ENCODE results near the gene ZNF331. TPM values are rescaled to one million over a fixed set of nuclear protein-coding genes. Genes with fewer than 3 reads are reported as not detected.

ZNF331 gene
- total RNA-seq, 1 experiment from 2014 or later, result 25.0 TPM

DNA sequence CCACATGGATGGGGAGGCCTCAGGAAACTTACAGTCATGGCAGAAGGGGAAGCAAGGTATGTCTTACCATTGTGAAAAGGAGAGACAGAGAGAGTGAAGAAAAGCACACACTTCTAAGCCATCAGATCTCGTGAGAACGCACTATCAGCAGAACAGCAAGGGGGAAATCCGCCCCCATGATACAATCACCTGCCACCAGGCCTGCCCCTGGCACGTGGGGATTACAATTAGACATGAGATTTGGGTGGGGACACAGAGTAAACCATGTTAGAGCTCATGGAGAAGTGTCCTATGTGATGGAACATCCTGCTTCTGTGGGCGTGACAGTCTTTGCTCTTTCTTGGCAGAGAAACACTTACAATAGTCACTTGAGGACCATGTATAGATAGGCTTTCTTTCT lies 28.1 kb upstream of the ZNF331 start:
- H3K4me3 ChIP-seq (ENCODE audit: low read depth in 2 of 2, low read length in 2 of 2), result no peak overlapping the region
- ChIA-PET CTCF (interaction anchor here (1.0 kb wide), 1 partner anchor 85 kb away, joined by 4 read pairs; no protein-coding TSS in a partner anchor), POLR2A (no interaction called here)
- H3K27ac ChIP-seq (ENCODE audit: low read length), result no peak overlapping the region
- no peaks in the 10 kb centered on the region for H3K36me3 ChIP-seq (ENCODE audit: control insufficient read depth, insufficient read depth, low read length)
- no peaks in the 10 kb centered on the region; the same call in 1 of the 2 replicates for H3K27me3 ChIP-seq (ENCODE audit: control insufficient read depth, insufficient read depth, low read length)
- ATAC-seq (no peak), DNase-seq (ENCODE audit: low read depth, low spot score) (no peak)
- peaks cover 4% of the 10 kb centered on the region; the same call in 1 of the 2 replicates for H3K4me1 ChIP-seq (ENCODE audit: control insufficient read depth, insufficient read depth, low read length)
- H3K9me3 ChIP-seq (ENCODE audit: control insufficient read depth, insufficient read depth, low read depth, low read length), result no peaks in the 10 kb centered on the region
- intact Hi-C loops (cut with micrococcal nuclease; ENCODE audit: unreplicated experiment) (loop anchor here (5.0 kb wide), 1 partner anchor 83 kb away; no protein-coding TSS in a partner anchor), in situ Hi-C loops (cut with HindIII; ENCODE audit: low pct_unique_long_range_greater_than_20kb, low sequenced_read_pairs) (no loop called here)
- TF ChIP-seq SIN3A (IDR thresholded peaks at IDR 0.05; ENCODE audit: borderline replicate concordance, insufficient read depth, low read depth, low read length), result no peak
- TF ChIP-seq, protein P1, sequence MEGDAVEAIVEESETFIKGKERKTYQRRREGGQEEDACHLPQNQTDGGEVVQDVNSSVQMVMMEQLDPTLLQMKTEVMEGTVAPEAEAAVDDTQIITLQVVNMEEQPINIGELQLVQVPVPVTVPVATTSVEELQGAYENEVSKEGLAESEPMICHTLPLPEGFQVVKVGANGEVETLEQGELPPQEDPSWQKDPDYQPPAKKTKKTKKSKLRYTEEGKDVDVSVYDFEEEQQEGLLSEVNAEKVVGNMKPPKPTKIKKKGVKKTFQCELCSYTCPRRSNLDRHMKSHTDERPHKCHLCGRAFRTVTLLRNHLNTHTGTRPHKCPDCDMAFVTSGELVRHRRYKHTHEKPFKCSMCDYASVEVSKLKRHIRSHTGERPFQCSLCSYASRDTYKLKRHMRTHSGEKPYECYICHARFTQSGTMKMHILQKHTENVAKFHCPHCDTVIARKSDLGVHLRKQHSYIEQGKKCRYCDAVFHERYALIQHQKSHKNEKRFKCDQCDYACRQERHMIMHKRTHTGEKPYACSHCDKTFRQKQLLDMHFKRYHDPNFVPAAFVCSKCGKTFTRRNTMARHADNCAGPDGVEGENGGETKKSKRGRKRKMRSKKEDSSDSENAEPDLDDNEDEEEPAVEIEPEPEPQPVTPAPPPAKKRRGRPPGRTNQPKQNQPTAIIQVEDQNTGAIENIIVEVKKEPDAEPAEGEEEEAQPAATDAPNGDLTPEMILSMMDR (IDR thresholded peaks at IDR 0.05), result no peak
- TF ChIP-seq POLR2AphosphoS5 (IDR thresholded peaks at IDR 0.05; ENCODE audit: low read depth, low read length), result no peak
- TF ChIP-seq REST (IDR thresholded peaks at IDR 0.05; ENCODE audit: insufficient read depth in 1 of 2, low read depth in 2 of 2, low read length in 1 of 2), result no peak
- TF ChIP-seq TCF7L2 (IDR thresholded peaks at IDR 0.05; ENCODE audit: low read depth, low read length), result no peak
- BruUV-seq (replicated peaks), result no TSS peak

DNA sequence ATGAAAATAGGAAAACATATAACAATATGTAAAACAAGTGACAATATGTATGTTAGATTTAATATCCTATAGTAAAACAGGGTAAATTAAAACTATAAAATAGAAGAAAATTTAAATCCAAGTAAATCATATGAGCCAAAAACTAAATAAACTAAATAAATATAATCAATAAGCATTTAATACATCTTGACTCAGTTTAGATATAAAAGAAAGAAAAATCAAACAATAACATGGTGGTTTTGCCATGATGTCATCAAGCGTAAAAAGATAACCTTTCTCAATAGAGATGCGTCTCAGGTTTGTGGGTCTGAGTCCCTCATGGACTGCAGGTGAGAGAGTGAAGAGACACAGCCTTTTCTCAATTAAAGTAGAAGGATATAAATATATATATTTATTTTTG lies 26.6 kb upstream of the ZNF331 start:
- no peak for TF ChIP-seq POLR2AphosphoS5 (IDR thresholded peaks at IDR 0.05; ENCODE audit: low read depth, low read length)
- no peak for TF ChIP-seq SIN3A (IDR thresholded peaks at IDR 0.05; ENCODE audit: borderline replicate concordance, insufficient read depth, low read depth, low read length)
- no peak for TF ChIP-seq TCF7L2 (IDR thresholded peaks at IDR 0.05; ENCODE audit: low read depth, low read length)
- no peak for TF ChIP-seq REST (IDR thresholded peaks at IDR 0.05; ENCODE audit: insufficient read depth in 1 of 2, low read depth in 2 of 2, low read length in 1 of 2)
- TF ChIP-seq, protein P1 (IDR thresholded peaks at IDR 0.05), result no peak
- DNase-seq (ENCODE audit: low read depth, low spot score) (no peak), ATAC-seq (no peak)
- peaks cover 3% of the 10 kb centered on the region; the same call in 1 of the 2 replicates for H3K4me1 ChIP-seq (ENCODE audit: control insufficient read depth, insufficient read depth, low read length)
- CTCF ChIA-PET, result no interaction called here
- no peaks in the 10 kb centered on the region for H3K9me3 ChIP-seq (ENCODE audit: control insufficient read depth, insufficient read depth, low read depth, low read length)
- intact Hi-C loops (cut with micrococcal nuclease; ENCODE audit: unreplicated experiment) (loop anchor here (5.0 kb wide), 1 partner anchor 84 kb away; no protein-coding TSS in a partner anchor), in situ Hi-C loops (cut with HindIII; ENCODE audit: low pct_unique_long_range_greater_than_20kb, low sequenced_read_pairs) (no loop called here)
- no TSS peak for BruUV-seq (replicated peaks)
- POLR2A ChIA-PET, result no interaction called here
- no peaks in the 10 kb centered on the region for H3K36me3 ChIP-seq (ENCODE audit: control insufficient read depth, insufficient read depth, low read length)
- H3K4me3 ChIP-seq (ENCODE audit: low read depth in 2 of 2, low read length in 2 of 2), result no peak overlapping the region
- H3K27ac ChIP-seq (ENCODE audit: low read length), result no peak overlapping the region
- no peaks in the 10 kb centered on the region for H3K27me3 ChIP-seq (ENCODE audit: control insufficient read depth, insufficient read depth, low read length)

Data from Panc1 (cell line).